Activated naive CD4-positive, alpha-beta T cell treated with anti-CD3 and anti-CD28 coated beads for 36 hours (primary cell): ENCODE data around the gene SFTPB. TPM values are rescaled to one million over a fixed set of nuclear protein-coding genes. Genes with fewer than 3 reads are reported as not detected.
"Not testable (repeated sequence)": the region's sequence is repeated elsewhere in the genome, so short reads cannot be mapped to it uniquely, and the experiment has no call there.

Experiments
- CTCF ChIA-PET: fragments of 350-600 bp; sonication (Branson Sonifier 250); formaldehyde crosslinking; loops from one replicate; lab custom pipeline; 2021; ENCODE audit warnings: antibody characterized with exemption; lab: Charles Lee
- DNase-seq: peaks from one replicate; pipeline ENCODE4 v3.0.0-alpha.2; 2020
- H3K27ac Mint-ChIP-seq: one replicate; pipeline ENCODE4 v1.8.0; 2021; ENCODE audit warnings: mild to moderate bottlenecking, mixed read lengths
- H3K27me3 Mint-ChIP-seq: one replicate; pipeline ENCODE4 v1.8.0; 2021; ENCODE audit warnings: low read depth, mixed read lengths
- H3K36me3 Mint-ChIP-seq: one replicate; pipeline ENCODE4 v1.8.0; 2021; ENCODE audit warnings: low read depth, mixed read lengths
- H3K4me1 Mint-ChIP-seq: one replicate; pipeline ENCODE4 v1.8.0; 2021; ENCODE audit warnings: low read depth, mixed read lengths
- H3K4me3 Mint-ChIP-seq: one replicate; pipeline ENCODE4 v1.8.0; 2021; ENCODE audit warnings: mild to moderate bottlenecking, moderate library complexity, mixed read lengths
- H3K9me3 Mint-ChIP-seq: one replicate; pipeline ENCODE4 v1.8.0; 2021; ENCODE audit warnings: mixed read lengths
- intact Hi-C: fragments of 100-400 bp; cut with micrococcal nuclease; formaldehyde crosslinking; loops from one replicate; pipeline ENCODE4 v1.15.1; 2023
- total RNA-seq, 2 experiments: library from RNA; stranded (reverse); gene quantifications; one replicate each; pipeline ENCODE4 v1.2.3, GENCODE V29; 2021

SFTPB gene
- total RNA-seq, 2 experiments from 2014 or later, result not detected

DNA sequence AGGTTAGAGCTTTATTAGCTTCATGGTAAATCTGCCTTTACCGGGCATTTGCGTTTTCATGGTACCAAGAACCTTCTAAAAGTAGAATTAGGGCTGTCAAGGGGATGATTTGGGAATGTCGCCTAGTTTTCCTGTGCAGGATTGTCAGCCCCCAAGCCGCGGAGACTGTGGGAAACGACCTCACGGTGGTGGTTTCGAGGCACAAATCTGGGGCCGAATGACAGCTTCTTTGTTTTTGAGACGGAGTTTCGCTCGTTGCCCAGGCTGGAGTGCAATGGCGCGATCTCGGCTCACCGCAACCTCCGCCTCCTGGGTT, 52.6 kb downstream of the SFTPB start:
- no peak for DNase-seq
- CTCF ChIA-PET, result interaction anchor here (1.5 kb wide), 1 partner anchor 22 kb away, joined by 3 read pairs; no protein-coding TSS in a partner anchor
- H3K27ac Mint-ChIP-seq, result peak overlapping the region; percentile 94
- peaks cover 14% of the 10 kb centered on the region for H3K36me3 Mint-ChIP-seq
- peak overlapping the region; percentile 96 for H3K4me3 Mint-ChIP-seq
- intact Hi-C loops, result loop anchor here (5.0 to 10.0 kb wide), 3 partner anchors 422 to 829 kb away; partner anchors contain the start of genes KDM3A, POLR1A and PTCD3
- H3K4me1 Mint-ChIP-seq, result peaks cover 28% of the 10 kb centered on the region
- H3K9me3 Mint-ChIP-seq, result no peaks in the 10 kb centered on the region
- no peaks in the 10 kb centered on the region for H3K27me3 Mint-ChIP-seq

DNA sequence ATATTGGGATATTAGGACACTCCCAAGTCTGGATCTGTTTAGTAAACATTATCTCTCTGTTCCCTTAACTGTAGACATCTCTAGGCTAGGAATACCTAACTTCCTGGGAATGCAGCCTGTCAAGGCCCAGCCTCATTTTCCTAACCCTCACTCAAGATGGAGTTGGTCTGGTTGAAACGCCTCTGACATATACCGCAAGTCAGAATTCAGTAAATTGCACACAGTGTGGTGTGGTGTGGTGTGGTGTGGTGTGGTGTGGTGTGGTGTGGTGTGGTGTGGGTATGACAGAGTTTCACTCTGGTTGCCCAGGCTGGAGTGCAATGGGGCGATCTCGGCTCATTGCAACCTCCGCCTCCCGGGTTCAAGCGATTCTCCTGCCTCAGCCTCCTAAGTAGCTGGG, 53.2 kb downstream of the SFTPB start:
- Mint-ChIP-seq H3K4me1 (peaks cover 34% of the 10 kb centered on the region), H3K36me3 (peaks cover 18% of the 10 kb centered on the region)
- not testable (repeated sequence) for H3K27me3 Mint-ChIP-seq, DNase-seq, H3K27ac Mint-ChIP-seq, H3K9me3 Mint-ChIP-seq, H3K4me3 Mint-ChIP-seq
- intact Hi-C loops, result loop anchor here (5.0 to 10.0 kb wide), 4 partner anchors 423 to 948 kb away; partner anchors contain the start of genes CHMP3, KDM3A, POLR1A and PTCD3
- CTCF ChIA-PET, result interaction anchor here (1.5 to 1.7 kb wide), 2 partner anchors 22 to 23 kb away, joined by 3 to 5 read pairs; no protein-coding TSS in a partner anchor

DNA sequence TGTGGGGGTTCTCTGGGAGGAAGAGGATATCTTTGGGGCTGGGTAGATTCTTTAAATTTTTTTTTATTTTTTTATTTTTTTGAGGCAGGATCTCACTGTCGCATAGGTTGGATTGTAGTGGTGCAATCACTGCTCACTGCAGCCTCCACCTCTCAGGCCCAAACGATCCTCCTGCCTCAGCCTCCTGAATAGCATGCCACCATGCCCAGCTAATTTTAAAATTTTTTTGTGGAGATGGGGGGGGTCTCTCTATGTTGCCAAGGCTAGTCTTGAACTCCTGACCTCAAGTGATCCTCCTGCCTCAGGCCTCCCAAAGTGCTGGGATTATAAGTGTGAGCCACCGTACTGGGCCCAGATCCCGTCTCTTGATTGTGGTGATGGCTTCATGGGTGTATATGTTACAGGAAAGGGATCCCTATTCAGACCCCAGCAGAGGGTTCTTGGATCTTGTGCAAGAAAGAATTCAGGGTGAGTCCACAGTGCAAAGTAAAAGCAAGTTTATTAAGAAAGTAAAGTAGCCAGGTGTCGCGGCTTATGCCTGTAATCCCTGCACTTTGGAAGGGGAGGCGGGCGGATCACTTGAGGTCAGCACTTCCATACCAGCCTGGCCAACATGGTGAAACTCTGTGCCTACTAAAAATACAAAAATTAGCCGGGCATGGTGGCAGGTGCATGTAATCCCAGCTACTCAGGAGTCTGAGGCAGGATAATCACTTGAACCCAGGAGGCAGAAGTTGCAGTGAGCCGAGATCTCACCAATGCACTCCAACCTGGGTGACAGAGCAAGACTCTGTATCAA, 54.1 kb downstream of the SFTPB start:
- Mint-ChIP-seq H3K27ac (peak overlapping the region; percentile 42), H3K27me3 (no peaks in the 10 kb centered on the region), H3K36me3 (peaks cover 22% of the 10 kb centered on the region), H3K4me1 (peaks cover 36% of the 10 kb centered on the region), H3K9me3 (no peaks in the 10 kb centered on the region), H3K4me3 (no peak overlapping the region)
- DNase-seq, result no peak
- CTCF ChIA-PET, result interaction anchor here (1.7 kb wide), 1 partner anchor 24 kb away, joined by 5 read pairs; no protein-coding TSS in a partner anchor
- intact Hi-C loops, result loop anchor here (2.0 to 10.0 kb wide), 4 partner anchors 29 to 948 kb away; partner anchors contain the start of genes CHMP3, KDM3A, POLR1A and PTCD3

DNA sequence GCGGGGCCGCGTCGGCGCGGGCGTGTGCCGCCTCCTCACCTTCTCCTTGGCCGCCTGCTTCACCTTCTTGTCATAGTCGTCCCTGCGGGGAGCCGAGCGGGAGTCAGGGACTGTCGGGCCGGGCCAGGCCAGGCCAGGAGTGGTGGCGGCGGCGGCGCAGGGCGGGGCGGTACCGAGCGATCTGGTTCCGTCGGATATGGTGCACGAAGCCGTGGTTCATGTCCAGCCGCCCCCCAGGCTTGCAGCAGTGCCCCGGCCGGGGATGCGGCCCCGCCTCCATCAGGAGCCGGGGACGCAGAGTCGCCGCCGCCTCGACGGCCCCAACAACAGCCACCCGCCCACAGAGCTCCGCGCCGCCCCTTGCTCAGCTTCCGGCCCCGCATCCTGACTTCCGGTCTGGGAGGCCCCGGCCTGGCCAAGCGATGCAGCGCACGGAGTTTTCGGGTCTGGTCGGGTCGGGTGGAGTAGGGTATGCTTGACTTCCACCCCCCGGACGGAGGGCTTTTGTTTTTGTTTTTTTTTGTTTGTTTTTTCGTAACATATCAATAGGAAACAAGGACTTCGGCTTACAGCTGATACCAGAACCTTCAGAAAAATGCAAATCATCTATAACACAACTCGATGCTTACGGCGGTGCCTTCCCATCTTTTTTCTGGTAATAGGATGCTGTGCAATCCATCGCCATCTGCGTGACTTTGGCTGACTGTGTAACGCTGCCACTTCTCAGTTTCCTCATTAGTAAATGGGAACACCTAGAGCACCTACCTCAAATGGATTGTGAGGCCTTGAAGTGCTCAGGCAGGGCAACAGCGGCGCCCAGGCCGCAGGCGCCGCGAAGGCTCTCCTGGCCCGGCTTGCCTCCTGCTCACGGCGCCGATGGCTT, 56.1 kb downstream of the SFTPB start, which contains the start of gene C2orf68:
Gene C2orf68, minus strand, starts transcription at position 362 of the 883 bp plus-strand sequence. Its CDS starts 82 bp downstream, at position 280.
- peaks cover 20% of the 10 kb centered on the region for H3K36me3 Mint-ChIP-seq
- intact Hi-C loops, result loop anchor here (1.0 to 10.0 kb wide), 8 partner anchors 10 to 950 kb away; partner anchors contain the start of genes CHMP3, ELMOD3, GGCX and KDM3A

DNA sequence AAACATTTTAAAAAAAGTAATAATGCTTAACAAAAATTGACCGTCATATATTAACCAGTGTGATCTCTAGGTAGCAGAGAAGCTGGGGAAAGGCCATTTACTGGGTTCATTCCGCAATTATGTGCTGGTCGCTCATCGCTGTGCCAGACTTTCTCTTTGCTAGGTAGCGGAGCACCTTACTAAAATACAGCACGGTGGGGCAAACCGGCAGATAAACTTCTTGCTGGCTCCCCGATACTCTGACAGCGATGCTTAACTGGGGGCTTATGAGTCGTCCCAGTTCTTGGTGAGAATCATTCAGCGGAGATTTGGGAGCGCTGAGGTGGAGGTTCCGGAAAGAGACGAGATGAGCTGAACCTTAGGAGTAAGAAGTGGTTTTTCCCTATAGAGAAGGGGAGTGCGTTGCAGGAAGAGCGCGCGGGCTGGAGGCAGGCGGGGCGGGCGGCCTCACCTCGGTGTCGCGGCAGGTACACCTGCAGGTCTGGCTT, 56.7 kb downstream of the SFTPB start:
- H3K36me3 Mint-ChIP-seq, result peaks cover 17% of the 10 kb centered on the region
- CTCF ChIA-PET, result interaction anchor here (0.5 to 1.3 kb wide), 3 partner anchors 8 to 26 kb away, joined by 3 to 6 read pairs (median 4); no protein-coding TSS in a partner anchor
- H3K27ac Mint-ChIP-seq, result peak overlapping the region; percentile 94
- H3K4me3 Mint-ChIP-seq, result peak overlapping the region; percentile 98
- peaks cover 22% of the 10 kb centered on the region for H3K4me1 Mint-ChIP-seq
- no peaks in the 10 kb centered on the region for H3K9me3 Mint-ChIP-seq
- DNase-seq, result no peak
- H3K27me3 Mint-ChIP-seq, result no peaks in the 10 kb centered on the region
- intact Hi-C loops, result loop anchor here (5.0 to 10.0 kb wide), 3 partner anchors 494 to 951 kb away; partner anchors contain the start of genes CHMP3, KDM3A, POLR1A and PTCD3

More for the DNA sequence above, 56.1 kb downstream of the SFTPB start, which contains the start of gene C2orf68:
- CTCF ChIA-PET, result interaction anchor here (0.5 to 1.3 kb wide), 4 partner anchors 9 to 1142 kb away, joined by 3 to 6 read pairs (median 4); no protein-coding TSS in a partner anchor
- Mint-ChIP-seq H3K4me3 (peak within 1 kb of the TSS; percentile 98), H3K4me1 (peaks cover 25% of the 10 kb centered on the region), H3K27ac (peak within 1 kb of the TSS; percentile 94), H3K9me3 (no peaks in the 10 kb centered on the region), H3K27me3 (no peaks in the 10 kb centered on the region)
- peak; percentile 93 for DNase-seq

Other genes starting within 250 kb of the SFTPB start
- gene SH2D6, start 249.5 kb downstream of the SFTPB start, total RNA-seq, result under 1 TPM; 0.40 to 0.88 TPM
- gene MAT2A, start 129.0 kb downstream of the SFTPB start, total RNA-seq, result 100 to 1,000 TPM; 221 to 228 TPM
- gene GGCX, start 106.7 kb downstream of the SFTPB start, total RNA-seq, result 10 to 100 TPM; 17.5 to 18.8 TPM
- 100 to 1,000 TPM in 1 of 2 experiments, 10 to 100 TPM in 1; 98.7 to 102 TPM for gene VAMP8, start 90.6 kb downstream of the SFTPB start, total RNA-seq
- gene VAMP5, start 83.8 kb downstream of the SFTPB start, total RNA-seq, result 10 to 100 TPM; 18.4 to 21.8 TPM
- 10 to 100 TPM; 86.8 to 96.1 TPM for gene RNF181, start 72.5 kb downstream of the SFTPB start, total RNA-seq
- gene TMEM150A, start 65.5 kb downstream of the SFTPB start, total RNA-seq, result under 1 TPM; 0.55 to 0.67 TPM
- gene C2orf68, start 56.1 kb downstream of the SFTPB start, total RNA-seq, result 10 to 100 TPM; 29.3 to 31.0 TPM
- gene USP39, start 52.0 kb downstream of the SFTPB start, total RNA-seq, result 10 to 100 TPM; 92.3 to 94.6 TPM
- 1 to 10 TPM; 2.6 to 3.2 TPM for gene GNLY, start 26.2 kb upstream of the SFTPB start, total RNA-seq
- not detected for gene ATOH8, start 85.8 kb upstream of the SFTPB start, total RNA-seq
- gene ST3GAL5, start 220.8 kb upstream of the SFTPB start, total RNA-seq, result 10 to 100 TPM in 1 of 2 experiments, 1 to 10 TPM in 1; 9.5 to 10.4 TPM